Mammary epithelial cell (primary cell): ENCODE results near the gene RPGRIP1L.

Source experiments
- CTCF ChIP-seq, 2 donors: IDR thresholded peaks in 1 of 2; conservative IDR thresholded peaks in 1 of 2; 2 replicates each; pipeline ENCODE4 v1.5.1; 2011 to 2012; ENCODE audit warnings: inconsistent platforms in 2 of 2, low read length in 2 of 2, mild to moderate bottlenecking in 2 of 2, control low read depth in 1 of 2, low read depth in 1 of 2; ENCODE audit not compliant: insufficient read depth in 1 of 2; ENCODE audit errors: extremely low read depth in 1 of 2
- EZH2 ChIP-seq: IDR thresholded peaks from 2 replicates; pipeline ENCODE4 v1.6.1; 2012; ENCODE audit warnings: low read length, inconsistent platforms, borderline replicate concordance

DNA sequence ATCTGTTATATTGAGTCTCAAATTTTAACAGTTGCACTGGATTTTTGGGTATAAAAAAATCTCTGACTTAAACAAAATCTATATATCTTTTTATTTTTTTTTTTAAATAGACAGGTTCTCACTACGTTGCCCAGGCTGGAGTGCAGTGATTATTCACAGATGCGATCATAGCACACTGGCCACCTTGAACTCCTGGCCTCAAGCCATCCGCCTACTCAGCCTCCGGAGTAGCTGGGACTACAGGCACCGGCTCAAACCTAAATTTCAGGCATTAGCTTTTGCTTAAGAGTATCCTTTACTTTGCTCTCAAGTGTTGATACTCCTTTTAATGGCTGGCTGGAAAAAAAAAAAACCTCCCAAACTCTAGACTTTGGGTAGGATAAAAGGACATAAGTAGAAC, 61.6 kb downstream of the RPGRIP1L start:
- TF ChIP-seq EZH2 (no peak), CTCF (conservative IDR thresholded peaks at IDR 0.05 in 1 of 2, IDR thresholded peaks at IDR 0.05 in 1 of 2; ENCODE audit: extremely low read depth in 1 of 2, insufficient read depth in 1 of 2, low read depth in 1 of 2, low read length in 2 of 2) (no peak)
